ENCODE results near the gene CXCL5.
A peak's percentile ranks its signal among the peaks of the same experiment; 100 is the strongest.

Gene CXCL5

DNA sequence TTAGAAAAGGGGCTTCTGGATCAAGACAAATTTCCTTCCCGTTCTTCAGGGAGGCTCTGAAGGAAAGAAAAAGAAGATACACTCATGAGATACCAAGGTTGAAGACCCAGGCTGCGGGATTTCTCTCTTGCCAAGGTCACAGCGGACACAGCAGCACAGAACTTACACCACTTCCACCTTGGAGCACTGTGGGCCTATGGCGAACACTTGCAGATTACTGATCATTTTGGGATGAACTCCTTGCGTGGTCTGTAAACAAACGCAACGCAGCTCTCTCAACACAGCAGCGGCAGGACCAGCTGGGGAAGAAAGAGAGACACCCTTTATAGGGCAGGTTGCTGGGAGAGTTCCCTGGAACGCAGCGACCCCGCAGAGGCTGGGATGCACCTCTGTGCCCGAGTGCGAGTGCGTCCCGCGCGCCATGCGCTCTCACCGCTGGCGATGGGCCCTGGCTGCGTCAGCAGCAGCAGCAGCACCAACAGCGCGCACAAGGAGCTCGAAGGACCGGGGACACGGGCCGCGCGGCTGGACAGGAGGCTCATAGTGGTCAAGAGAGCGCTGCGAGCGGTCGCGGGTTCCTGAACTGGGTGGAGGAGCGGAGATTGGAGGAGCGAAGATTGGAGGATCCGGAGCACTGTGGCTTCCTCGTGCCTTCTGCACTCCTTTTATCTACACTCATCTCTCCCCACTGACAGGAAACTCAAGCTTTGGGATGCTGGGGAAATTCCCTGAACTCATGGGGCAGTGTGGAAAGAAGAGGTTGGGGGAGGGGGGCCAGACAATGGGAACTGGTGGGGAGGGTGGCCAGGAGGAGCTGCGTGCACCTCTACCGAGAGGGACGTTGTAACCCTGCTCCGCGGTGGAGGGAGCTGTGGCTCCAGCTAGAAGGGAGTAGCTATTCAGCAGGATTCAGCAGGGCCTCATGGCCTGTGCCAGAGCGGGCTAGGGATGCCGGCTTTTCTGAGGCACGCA, at the start of gene CXCL5:
TSS of gene CXCL5 (minus strand) at position 638 of the 972 bp plus-strand sequence. CDS start at position 542, 96 bp downstream.
- DNase-seq: no peak

DNA sequence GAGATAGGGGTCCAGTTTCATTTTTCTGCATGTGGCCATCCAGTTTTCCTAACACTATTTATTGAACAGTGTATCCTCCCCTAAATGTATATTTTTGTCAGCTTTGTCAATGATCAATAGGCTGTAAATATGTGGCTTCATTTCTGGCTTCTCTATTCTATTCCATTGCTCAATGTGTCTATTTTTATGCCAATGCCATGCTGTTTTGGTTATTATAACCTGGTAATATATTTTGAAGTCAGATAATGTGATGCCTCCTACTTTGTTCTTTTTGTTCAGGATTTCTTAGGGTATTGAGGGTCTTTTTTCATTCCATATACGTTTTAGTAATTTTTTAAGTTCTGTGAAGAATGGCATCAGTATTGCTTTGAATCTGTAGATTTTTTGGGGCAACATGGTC, 48.7 kb upstream of the CXCL5 start:
- DNase-seq: no peak

DNA sequence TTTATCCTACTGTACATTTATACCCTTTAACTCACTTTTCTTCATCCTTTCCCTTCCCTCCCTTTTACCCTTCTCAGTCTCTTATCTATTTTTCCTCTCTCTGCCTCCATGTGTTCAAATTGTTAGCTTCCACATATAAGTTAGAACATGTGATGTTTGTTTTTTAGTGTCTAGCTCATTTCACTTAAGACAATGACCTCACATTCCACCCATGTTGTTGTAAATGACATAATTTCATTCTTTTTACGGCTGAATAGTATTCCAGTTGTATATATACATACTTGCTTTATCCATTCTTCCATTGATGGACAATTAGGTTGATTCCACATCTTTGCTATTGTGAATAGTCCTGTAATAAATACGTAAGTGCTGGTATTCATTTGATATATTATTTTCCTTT, 47.3 kb upstream of the CXCL5 start:
- no peak for DNase-seq

DNA sequence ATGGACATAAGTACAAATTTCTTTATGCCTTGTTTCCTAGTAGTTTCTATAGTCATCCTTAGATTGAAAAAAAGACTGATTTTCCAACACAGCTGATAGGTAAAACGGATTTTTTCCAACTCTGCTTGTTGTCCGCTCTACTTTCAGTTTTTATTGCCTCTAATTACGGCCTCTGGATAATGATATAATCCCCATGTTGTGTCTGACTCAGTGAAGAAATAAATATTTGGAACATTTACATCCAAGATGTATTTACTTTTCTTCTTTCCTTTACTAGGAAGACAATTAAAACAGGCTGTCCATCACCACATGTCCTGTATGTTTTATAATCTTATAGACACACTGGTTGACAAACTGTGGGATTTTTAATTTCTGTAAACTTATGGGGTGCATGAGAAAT, 46.8 kb upstream of the CXCL5 start:
- DNase-seq: no peak

GRCh38 chr4:74044677-74045076, 46.2 kb upstream of the CXCL5 start:
- DNase-seq: no peak

DNA sequence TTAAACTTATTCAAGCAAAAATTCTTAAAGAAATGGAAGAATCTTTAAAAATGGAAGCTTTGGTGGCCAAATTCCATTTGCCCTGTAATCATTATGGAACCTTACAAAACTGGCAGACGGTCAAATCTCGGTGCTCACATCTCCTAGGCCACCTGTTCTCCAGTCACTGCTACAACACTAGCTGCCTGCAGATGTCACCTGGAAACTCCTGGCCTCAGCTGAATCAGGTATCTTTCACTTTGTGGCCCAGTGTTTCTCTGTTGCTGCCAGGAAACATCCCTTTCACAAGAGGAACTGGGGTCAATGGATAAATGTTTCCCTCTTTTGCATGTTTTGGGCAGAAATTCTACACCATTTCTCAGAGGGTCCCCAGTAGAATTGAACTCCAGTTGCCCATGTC, 44.2 kb upstream of the CXCL5 start:
- DNase-seq: peak; percentile 5

DNA sequence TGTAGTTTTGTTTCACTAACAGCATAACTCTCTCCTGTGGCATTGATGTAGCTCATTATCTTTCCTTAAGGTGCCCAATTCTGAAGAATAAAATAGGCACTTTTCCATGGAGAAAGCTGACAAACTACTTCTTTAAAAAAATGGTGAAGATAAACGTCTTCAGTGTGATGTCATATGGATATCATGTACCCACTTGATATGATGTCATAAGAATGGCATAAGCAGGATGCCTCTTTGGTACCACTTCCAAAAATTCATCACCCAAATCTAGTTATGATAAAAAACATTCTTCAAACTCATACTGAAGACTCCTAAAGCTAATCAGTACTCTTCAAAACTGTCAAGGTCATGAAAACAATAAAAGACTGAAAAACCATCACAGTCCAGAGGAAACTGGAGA, 42.9 kb upstream of the CXCL5 start:
- DNase-seq: no peak

DNA sequence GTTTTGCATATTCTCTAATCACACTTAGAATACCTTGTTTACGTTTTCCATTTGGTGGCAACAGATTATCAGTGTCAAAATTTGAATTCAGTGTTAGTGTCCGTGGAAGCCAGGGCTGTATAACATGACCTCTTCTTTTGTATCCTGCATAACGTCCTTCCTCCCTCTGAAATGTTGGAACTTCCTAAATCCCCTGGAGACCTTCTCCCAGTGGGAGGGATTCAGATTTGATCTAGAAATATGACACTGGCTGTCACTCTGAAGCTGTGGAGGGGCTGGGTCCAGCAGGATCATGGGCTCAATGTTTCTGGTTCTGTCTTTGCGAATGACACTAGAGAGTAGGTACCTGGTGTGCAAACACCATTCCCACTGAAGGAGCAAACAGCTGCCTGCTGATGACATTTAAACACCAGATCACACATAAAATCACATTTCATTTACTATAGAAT, 40.9 kb upstream of the CXCL5 start:
- DNase-seq: no peak

DNA sequence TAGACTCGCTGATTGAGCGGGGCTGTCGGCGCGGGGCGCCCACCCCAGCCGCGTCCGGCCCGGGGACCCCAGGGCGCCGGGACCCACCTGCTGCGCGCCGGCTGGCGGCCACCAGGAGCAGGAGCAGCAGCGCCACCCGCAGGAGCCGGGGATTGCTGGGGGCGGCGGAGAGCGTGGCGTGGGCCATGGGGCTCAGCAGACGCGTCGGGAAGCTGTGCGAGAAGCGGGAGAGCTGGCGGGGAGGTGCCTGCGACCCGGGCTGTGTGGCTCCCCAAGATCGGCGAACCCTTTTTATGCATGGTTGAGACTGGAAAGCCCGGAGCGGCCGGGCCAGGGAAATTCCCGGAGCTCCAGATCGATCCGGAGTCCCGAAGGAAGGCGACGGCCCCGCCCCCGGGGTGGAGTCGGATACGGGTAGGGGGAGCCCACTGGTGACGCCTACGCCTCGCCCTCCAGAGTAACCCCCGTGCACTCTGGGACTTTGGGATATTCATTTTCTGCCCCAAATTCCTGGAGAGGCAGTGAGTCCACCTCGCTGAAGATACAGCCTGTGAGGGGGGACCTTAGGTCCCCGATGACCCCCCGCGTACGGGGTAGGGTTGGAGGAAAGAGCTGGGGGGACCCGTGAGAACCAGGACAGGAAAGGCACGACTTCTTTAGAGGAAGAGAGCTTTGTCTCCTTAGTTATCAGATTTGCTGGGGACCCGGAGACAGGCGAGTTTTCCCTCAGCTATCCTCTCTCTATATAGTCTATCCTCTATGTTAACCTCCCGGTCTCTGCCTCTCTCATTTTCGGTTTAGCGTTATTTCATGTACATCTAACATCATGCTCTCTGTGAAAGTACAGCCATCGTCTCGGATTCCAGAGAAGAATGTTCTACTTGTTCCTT, 40.2 kb upstream of the CXCL5 start, which contains the start of gene CXCL3:
TSS of gene CXCL3 (minus strand) at position 265 of the 890 bp plus-strand sequence. CDS start at position 187, 78 bp downstream.
- peak; percentile 12 for DNase-seq

DNA sequence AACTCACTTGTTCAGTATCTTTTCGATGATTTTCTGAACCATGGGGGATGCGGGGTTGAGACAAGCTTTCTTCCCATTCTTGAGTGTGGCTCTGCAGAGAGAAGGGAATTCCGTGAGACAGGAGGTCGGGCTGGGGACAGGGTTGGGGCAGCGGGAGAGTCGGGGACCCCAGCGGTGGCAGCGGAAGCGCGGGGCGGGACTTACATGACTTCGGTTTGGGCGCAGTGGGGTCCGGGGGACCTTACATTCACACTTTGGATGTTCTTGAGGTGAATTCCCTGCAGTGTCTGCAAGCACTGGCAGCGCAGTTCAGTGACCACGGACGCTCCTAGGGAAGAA, 39.6 kb upstream of the CXCL5 start:
- no peak for DNase-seq

DNA sequence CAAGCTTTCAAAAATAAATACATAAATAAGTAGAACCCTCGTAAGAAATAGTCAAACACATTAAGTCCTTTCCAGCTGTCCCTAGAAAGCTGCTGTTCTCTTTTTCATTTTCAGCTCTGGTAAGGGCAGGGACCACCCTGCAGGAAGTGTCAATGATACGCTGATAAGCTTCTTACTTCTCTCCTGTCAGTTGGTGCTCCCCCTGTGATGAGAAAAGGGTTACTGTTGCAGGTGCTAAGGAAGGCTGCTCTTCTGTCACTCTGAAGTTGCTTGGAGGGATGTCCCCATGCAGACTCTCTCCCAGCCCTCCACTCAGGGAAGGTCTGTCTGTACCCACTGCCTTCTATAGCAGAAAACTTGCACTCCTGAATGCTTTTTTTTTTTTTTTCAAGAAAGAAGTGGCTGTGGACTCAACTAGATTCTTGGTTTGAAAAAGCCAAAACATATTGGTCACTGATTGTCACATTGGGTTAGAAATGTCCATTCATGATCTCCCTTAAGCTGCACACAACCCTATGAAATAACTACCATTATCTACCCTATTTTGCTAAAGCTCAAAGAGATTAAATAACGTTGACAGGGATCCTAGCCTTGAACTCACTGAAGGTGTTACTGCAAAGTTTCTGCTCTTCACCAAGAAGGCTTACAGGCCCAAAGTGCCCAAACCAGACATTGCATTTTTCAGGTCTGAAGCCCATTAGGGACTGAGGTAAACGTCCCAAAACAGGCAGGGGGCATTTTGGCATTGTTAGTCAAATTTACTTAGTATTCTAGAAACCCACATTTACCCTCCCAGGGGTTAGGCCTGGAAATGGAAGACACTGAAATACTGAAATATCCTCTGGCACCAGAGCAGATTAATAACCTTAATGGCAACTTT, 38.8 kb upstream of the CXCL5 start:
- DNase-seq: no peak

DNA sequence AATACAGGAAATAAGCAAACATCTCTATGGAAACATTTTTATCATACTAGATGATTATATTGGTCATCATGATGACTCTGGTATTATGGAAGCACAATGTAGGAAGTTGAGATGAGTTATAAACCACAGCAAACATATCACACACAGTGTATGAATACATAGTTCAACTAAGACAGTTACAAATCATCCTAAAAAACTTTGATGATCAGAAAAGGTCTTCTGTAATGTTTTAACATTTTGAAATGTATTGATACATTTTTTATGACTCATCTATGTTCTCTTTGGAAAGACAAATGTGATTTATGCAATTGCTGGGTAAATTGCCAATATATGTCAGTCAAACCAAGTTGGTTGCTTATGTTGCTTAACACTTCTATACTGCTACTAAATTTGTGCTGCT, 35.3 kb upstream of the CXCL5 start:
- DNase-seq: no peak

DNA sequence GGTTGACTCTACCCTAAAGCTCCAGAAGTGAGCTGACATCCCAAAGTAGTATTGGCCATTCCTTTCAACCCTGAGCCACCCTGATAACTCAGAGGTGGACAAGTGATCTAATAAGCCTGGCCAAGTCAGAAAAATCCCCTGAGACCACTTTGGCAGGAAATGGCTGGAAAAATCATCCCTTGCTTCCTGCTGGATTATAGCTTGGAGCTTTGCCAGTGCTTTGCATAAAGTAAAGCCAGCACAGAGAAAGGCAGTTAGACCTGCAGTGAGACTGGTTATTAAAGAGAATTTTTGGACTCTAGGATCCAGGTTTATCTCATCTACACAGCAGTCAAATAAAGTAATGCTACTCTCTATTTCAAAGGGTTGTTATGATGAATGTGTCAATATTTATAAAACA, 33.6 kb upstream of the CXCL5 start:
- no peak for DNase-seq

GRCh38 chr4:74031576-74031975, 33.1 kb upstream of the CXCL5 start:
- no peak for DNase-seq

DNA sequence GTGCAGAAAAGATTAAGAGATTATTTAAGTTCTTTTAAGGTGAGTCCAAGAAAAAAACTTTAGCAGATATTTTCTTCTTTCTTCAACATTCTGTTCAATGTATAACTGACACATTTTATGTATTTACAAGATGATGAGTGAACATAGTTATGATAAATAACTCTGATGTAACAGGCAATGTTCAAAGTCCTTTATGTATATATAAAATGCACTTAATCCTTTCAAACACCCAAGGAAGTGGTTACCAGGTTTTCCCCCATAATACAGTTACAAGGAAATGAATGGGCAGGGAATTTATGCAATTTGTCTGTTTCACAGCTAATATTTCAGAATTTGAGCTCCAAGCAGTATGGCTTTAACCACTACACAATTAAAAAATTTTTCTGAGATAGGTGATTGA, 31.8 kb upstream of the CXCL5 start:
- no peak for DNase-seq

GRCh38 chr4:74028504-74028903, 30.0 kb upstream of the CXCL5 start:
- no peak for DNase-seq

DNA sequence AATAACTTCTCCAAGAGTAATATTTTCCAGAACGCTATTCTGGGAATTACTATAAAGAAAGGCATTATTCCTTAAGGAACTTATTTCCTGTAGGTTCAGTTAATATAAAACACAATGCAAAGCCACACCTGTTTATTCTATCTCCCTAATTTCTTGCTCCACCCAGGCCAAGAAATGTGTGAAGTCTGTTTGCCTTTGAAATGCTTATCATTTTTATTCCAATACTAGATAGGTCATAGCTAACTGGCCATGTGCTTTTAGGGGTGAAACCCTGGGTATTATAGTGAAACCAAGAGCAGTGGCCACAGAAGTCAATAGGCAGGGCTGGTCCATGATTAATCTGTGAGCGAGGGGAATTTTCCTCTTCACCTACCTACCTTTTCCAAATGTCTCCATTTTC, 25.2 kb upstream of the CXCL5 start:
- no peak for DNase-seq

DNA sequence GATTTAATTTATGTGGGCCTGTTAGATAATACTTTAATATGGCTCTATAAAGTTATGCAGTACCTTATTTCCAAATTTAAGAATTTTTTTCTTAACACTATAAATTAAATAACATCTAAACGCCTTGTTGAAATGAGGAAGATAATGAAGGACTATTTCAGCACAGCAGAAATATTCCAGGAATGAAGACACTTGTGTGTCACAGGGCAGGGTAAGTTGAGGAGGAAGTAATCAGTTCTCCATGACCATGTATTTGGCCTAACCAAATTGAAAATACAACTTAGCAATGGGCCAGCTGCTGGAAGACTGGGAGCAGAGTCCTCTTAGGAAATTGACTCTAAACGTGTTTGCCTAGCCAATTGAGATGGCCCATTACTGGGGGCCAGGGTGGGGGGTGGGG, 23.1 kb upstream of the CXCL5 start:
- no peak for DNase-seq

DNA sequence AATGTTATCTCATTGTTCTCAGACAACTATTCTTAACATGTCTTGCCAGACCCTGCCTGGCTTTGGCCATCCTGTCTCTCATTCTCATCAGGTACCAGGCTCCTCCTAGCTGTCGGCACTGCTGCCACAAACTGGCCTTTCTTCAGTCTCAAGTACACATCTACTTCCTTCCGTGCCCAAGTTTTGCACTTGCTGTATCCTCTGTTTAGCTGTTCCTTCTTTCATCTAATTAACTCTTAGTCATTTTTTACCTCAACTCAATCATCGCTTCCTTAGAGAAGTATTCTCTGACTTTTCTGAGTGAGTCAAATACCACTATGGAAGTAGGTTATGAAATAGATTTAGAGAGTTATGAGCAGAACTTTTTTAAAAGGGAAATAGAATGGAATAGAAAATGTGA, 20.3 kb upstream of the CXCL5 start:
- DNase-seq: no peak

DNA sequence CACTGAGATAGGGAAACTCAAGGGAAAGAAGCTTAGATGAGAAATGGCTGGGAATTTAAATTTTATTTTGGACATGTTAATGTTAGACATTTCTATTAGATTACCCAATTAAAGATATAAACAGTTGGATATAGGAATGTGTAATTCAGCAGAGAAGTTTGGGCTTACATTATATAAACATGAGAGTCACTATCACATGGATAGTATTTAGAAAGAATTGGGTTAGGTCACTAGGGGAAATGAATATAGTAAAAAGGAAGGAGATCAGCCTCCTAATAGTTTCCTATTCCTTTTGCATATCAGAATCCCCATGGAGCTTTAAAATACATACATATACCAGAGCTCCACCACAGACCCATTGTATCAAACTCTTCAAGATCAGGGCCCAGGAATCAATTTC, 19.6 kb upstream of the CXCL5 start:
- DNase-seq: no peak

DNA sequence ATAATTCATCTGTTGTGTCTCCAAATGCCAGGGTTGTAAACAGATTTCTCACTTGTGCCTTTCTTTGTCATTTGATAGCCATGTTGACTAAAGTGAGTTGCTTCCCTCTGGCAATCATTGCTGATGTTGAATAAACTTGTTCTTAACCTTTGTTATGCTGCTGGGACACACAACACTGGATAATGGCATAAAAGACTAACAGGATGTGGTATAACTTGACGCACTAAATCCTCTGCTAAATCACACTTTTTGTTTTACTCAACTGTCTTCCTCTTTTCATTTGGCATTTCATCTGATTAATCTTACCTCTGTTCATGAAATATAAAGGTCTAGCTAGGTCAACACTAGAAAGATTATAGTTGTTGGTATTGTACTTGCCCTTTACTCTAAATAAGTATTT, 17.6 kb upstream of the CXCL5 start:
- DNase-seq: no peak

DNA sequence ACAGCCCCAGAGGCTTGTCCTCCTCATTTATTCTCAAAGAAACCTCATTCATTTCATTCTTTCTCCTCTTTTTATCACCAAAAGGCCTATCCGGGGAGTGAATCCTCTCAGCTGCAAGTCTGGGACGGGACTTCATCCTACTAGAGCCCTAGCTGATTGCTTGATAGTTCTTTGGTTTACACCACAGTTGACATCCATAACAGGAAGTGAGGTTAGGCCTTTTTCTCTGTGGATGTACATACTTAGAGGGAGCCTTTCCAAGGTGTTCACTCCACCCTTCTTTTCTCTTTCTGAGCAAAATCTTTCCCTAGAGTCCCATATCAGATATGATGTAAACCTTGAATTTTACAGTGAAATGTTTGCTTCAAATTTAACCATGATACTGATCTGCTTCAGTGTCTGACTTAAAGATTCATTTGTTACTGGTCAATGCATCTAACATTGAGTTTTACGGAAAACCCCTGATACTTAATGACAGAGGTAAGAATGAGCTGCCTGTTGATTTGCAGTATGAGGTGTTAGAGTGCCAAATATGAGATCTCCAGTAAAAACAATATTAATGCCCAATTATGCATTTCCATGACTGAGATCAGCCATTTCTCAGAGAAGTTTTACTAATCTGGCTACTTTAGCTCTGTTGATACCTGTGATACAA, 16.8 kb upstream of the CXCL5 start:
- no peak for DNase-seq

Measured in NCI-H2029 treated with DMSO at 0.1 percent for 48 hours (cell line).